ENCODE data around the gene IL1R2.
A peak's percentile ranks its signal among the peaks of the same experiment; 100 is the strongest.

The IL1R2 gene, protein sequence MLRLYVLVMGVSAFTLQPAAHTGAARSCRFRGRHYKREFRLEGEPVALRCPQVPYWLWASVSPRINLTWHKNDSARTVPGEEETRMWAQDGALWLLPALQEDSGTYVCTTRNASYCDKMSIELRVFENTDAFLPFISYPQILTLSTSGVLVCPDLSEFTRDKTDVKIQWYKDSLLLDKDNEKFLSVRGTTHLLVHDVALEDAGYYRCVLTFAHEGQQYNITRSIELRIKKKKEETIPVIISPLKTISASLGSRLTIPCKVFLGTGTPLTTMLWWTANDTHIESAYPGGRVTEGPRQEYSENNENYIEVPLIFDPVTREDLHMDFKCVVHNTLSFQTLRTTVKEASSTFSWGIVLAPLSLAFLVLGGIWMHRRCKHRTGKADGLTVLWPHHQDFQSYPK

GRCh38 chr2:101991721-101992145, at the start of gene IL1R2:
Gene IL1R2, plus strand, starts transcription at chr2:101991960. Its CDS starts 16,616 bp downstream, at chr2:102008576.
- DNase-seq, result no peak

GRCh38 chr2:101942851-101943250, 48.9 kb upstream of the IL1R2 start:
- DNase-seq, result no peak

- no peak for DNase-seq
Observed at GRCh38 chr2:101946372-101947039, 45.3 kb upstream of the IL1R2 start.

- no peak for DNase-seq
Observed at GRCh38 chr2:101947374-101947773, 44.4 kb upstream of the IL1R2 start.

DNA sequence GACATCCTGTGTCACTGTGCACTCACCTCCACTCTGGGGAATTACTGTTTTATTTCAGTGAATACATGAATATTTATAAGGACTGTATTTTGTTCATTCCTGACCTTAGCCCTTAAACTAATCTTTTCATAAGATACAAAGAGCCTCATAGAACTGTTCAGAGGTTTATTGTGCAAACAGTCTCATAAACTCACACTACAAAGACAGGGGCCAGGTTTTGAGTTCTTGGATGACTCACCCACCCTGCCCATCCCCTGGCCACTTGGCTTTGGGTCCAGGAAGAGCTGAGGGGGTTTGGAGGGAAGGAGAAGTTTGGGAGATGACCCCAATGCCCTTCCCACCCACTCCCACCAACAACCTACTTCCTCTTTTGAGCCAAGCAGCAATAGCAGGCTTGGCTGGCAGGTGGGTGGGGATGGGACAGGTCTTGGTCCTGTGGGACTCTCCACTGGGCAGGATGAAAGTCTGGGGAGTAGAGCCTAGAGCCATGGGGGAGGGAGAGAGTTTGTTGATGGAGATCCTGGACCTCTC, 43.1 kb upstream of the IL1R2 start:
- no peak for DNase-seq

DNA sequence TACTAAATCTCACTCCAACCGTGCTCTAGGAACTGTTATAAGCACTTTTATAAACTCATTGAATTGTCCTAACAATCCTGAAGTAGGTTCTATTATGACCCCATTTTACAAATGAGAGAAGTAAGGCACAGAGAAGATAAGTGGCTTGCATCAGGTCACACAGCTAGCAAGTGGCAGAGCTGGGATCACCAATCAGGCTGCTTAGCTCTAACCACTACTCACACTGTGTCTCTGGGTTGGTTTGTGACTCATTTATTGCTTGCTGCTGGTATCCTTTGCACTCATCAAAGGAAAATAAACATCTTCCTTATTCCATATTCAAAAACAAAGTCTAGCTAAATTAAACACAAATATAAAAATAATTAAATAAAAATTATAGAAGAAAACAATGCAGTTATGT, 42.5 kb upstream of the IL1R2 start:
- no peak for DNase-seq

DNA sequence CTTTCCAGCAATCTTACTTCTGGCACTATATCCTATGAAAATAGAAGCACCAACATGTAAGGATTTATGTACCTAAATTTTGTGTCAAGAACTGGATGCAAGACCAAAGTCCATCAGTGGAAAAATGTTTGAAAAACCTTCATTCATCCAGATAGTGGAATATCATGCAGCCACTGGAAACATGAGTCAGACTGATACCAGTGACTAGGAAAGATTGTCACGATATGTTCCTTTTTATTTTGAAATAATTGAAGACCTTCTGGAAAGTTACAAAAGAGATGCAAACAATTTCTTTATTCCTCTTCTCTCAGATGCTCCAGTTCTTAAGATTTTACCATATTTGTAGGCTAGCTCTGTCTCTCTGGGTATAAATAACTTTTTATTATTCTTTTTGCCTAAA, 40.5 kb upstream of the IL1R2 start:
- DNase-seq, result no peak

DNA sequence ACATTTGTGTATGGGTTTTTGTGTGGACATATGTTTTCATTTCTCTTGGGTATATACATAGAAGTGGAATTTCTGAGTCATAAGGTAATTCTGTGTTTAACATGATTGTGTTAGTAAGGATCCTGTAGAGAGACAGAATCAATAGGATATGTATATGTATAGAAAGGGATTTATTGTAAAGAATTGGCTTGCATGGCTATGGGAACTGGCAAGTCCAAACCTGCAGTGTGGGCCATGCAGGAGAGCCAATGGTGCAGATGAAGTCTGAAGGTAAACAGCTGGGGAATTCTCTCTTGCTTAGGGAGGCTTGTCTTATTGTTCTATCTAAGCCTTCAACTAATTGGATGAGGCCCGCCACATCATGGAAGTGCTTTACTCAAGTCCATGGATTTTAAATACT, 39.2 kb upstream of the IL1R2 start:
- DNase-seq, result no peak

GRCh38 chr2:101956465-101957438, 35.0 kb upstream of the IL1R2 start:
- no peak for DNase-seq

DNA sequence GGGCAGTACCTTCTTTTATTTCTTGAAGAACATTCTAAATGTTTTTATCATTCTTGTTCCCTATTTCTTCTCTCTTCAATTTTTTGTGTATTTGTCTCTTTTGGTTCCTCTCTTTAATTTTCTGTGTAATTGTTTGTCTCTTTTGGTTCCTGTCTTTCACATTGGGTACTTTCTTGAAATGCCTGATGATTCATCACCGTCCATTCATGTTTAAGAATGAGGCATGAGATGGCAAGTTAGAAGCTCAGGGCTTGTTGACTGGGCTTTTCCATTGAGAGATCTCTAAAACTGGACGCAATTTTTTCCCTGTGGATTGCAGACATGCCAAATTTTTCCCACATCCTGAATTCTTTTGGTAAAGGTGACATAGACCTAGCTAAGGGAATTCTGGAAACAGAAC, 33.7 kb upstream of the IL1R2 start:
- DNase-seq, result no peak

GRCh38 chr2:101960819-101961337, 30.9 kb upstream of the IL1R2 start:
- DNase-seq, result no peak

- no peak for DNase-seq
Observed at GRCh38 chr2:101961338-101962191, 30.2 kb upstream of the IL1R2 start.

DNA sequence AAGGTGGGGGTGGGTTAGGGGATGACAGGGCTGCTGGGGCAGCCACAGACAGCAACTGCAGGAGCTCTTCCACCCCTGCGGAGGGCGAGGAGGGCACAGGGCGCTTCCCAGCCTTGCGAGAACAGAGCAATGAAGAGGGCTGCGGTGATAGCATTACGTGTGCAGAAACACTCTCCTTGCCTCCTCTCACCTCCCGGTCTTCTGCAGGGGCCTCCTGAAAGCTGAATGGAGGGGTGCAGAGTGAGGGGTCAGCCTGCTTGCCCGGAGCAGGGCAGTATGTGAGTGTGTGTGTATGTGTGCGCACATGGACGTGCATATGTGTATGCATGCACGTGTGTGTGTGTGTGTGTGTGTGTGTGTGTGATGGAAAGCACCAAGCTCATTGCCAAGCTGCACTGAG, 29.5 kb upstream of the IL1R2 start:
- no peak for DNase-seq

GRCh38 chr2:101963198-101963597, 28.6 kb upstream of the IL1R2 start:
- DNase-seq, result no peak

DNA sequence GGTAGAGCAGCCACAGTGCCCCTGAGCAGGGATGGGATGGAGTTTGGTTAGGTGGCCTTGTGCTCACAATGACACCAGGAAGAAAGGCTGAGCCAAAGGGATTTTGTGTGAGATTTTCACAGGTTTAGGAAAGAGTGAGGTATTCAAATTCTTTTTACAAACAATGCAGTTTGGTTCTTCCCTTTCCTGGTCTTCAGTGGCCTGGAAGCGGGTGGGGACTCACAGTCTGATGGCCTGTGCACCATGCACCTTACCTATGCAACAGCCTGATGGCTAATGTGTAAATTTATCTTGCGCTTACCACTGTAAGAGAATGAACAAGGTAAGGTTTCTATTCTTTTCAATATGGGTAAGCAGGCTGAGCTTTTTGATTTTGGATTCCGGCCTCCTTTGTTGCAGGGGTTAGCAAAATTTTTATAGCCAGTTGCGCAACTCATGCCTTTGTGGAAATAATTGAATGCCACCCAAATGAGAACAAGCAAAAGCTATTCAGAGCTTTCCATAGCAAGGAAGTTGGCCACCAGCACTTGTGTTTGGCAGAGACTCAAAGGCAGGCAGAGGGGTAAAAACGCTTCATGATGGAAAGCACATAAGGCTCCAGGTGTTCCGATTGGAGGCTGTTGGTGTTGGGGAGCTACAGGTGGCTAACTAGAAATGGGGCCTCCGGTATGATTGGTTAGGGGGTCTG, 23.8 kb upstream of the IL1R2 start:
- DNase-seq, result peak; percentile 78

GRCh38 chr2:101969723-101970122, 22.0 kb upstream of the IL1R2 start:
- no peak for DNase-seq

GRCh38 chr2:101970901-101971300, 20.9 kb upstream of the IL1R2 start:
- no peak for DNase-seq

DNA sequence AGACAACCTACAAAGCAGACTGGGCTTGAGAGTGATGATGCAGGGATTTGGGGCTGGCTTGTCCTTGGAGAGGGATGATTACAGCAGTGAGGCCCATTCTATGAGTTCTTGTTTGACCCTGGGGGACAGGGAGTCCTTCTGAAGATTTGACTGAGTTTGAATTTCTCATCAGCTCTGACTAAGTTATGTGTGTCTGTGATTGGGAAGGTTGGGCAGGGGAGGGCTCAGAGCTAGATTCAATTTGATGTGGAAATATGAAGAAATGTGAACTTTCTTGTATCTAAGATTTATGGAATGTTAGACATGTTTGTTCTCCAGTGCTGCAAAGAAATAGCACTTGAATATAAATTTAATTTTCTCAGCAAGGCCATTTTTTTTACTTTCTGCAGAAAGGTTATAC, 19.9 kb upstream of the IL1R2 start:
- no peak for DNase-seq

DNA sequence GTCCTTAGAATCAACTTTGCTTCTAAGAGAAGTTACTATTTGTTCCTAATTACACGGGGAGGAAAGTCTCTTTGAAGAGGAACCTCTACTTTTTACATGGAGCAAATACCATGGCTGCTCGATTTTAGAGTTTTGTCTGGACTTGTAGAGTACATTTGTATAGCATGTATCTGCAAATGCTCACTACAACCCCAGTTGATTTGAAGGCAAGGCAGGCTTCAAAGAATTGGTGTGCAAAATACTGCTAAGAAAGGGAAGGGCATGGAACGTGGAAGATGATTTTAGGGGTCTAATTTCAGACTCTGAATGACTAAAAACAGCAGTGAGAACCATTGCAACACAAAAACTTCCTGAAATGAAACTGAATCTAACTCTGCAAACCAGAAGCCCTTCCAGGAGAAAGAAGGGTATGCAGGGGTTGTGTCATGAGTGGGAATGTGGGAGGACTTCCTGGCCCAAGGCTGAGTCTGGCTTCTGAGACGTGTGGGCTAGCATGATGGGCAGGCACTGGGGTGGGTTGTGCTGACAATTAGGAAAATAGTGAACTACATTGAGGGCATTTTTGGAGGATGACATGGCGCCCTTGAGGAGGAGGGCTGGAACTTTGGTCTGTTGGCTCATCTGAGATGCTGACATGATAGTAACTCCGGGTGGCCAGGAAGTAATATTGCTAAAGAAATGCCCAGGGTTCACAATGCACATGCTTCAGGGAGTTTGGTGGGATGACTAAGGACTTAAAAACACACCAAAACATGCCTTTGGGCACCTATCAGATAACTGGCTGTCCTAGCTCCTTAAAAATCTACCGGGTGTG, 18.9 kb upstream of the IL1R2 start:
- DNase-seq, result no peak

- DNase-seq, result no peak
Observed at GRCh38 chr2:101974663-101975062, 17.1 kb upstream of the IL1R2 start.

All from NCI-H1105 treated with DMSO at 0.1 percent for 48 hours (cell line).